Gastroesophageal sphincter (tissue), 3 donors: ENCODE data around the gene APBA2.

ENCODE experiments used
- POLR2A ChIP-seq, 2 donors: fragments of 450-650 bp; IDR thresholded peaks; one replicate each; pipeline ENCODE4 v1.6.1; 2017; ENCODE audit warnings: antibody characterized with exemption in 2 of 2, mild to moderate bottlenecking in 2 of 2, moderate library complexity in 1 of 2
- TF ChIP-seq, protein P1 (sequence below), 4 experiments: fragments of 200-600 bp in 2 of 4; fragments of 450-650 bp in 2 of 4; sonication (generic) in 1 of 4; IDR thresholded peaks; one replicate each; pipeline ENCODE4 v1.5.1; 2017 to 2019; ENCODE audit warnings: antibody characterized with exemption in 4 of 4, mild to moderate bottlenecking in 2 of 4, moderate library complexity in 2 of 4

DNA sequence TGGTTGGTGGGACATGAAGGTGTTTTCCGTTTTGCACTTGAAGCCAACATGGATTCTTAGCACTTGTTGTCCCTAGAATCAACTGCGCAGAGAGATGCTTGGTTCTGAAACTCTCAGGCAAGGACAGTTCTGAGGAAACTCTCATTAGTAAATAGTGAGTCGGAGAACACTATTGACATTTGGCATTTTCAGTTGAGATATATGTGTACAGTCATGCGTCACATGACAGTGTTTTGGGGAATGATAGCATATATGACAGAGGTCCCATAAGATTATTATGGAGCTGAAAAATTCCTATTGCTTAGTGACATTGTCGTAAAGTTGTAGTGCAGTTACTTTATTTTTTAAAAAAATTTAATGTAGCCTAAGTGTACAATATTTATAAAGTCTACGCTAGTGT is 5.8 kb downstream of the APBA2 start:
- TF ChIP-seq, protein P1, sequence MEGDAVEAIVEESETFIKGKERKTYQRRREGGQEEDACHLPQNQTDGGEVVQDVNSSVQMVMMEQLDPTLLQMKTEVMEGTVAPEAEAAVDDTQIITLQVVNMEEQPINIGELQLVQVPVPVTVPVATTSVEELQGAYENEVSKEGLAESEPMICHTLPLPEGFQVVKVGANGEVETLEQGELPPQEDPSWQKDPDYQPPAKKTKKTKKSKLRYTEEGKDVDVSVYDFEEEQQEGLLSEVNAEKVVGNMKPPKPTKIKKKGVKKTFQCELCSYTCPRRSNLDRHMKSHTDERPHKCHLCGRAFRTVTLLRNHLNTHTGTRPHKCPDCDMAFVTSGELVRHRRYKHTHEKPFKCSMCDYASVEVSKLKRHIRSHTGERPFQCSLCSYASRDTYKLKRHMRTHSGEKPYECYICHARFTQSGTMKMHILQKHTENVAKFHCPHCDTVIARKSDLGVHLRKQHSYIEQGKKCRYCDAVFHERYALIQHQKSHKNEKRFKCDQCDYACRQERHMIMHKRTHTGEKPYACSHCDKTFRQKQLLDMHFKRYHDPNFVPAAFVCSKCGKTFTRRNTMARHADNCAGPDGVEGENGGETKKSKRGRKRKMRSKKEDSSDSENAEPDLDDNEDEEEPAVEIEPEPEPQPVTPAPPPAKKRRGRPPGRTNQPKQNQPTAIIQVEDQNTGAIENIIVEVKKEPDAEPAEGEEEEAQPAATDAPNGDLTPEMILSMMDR (IDR thresholded peaks at IDR 0.05), result no peak
- TF ChIP-seq POLR2A (IDR thresholded peaks at IDR 0.05), result no peak
